HepG2 (cell line): ENCODE results near the gene VPS37D. TPM values are rescaled to one million over a fixed set of nuclear protein-coding genes. Genes with fewer than 3 reads are reported as not detected.

ENCODE experiments used
- CENPX ChIP-seq: sonication (generic); formaldehyde crosslinking; IDR thresholded peaks from 2 replicates; pipeline ENCODE4 v1.9.0; 2021; ENCODE audit warnings: mild to moderate bottlenecking, missing genetic modification reagents, moderate library complexity
- DNMT1 ChIP-seq: sonication (generic); formaldehyde crosslinking; IDR thresholded peaks from 2 replicates; pipeline ENCODE4 v1.5.1; 2020; ENCODE audit warnings: mild to moderate bottlenecking, missing genetic modification reagents
- GTF2F1 ChIP-seq: fragments of 150-350 bp; IDR thresholded peaks from 2 replicates; pipeline ENCODE4 v1.6.1; 2014; ENCODE audit warnings: low read length
- HOXA7 ChIP-seq: sonication (generic); formaldehyde crosslinking; IDR thresholded peaks from 2 replicates; pipeline ENCODE4 v1.8.1; 2022; ENCODE audit warnings: mild to moderate bottlenecking, missing genetic modification reagents, moderate library complexity
- MBD4 ChIP-seq: IDR thresholded peaks from 2 replicates; pipeline ENCODE4 v1.6.1; 2012; ENCODE audit warnings: low read length, inconsistent platforms, borderline replicate concordance
- MIER2 ChIP-seq: IDR thresholded peaks from 2 replicates; pipeline ENCODE4 v1.6.1; 2016; ENCODE audit warnings: missing biosample characterization, missing genetic modification reagents
- NFRKB ChIP-seq: fragments of 450-650 bp; IDR thresholded peaks from 2 replicates; pipeline ENCODE4 v1.6.1; 2017
- POLR2AphosphoS2 ChIP-seq: IDR thresholded peaks from 2 replicates; pipeline ENCODE4 v1.6.1; 2011; ENCODE audit warnings: low read depth, low read length, improper control_type of control experiment
- ZEB1 ChIP-seq: IDR thresholded peaks from 2 replicates; pipeline ENCODE4 v1.6.1; 2012; ENCODE audit warnings: mild to moderate bottlenecking, low read depth, inconsistent platforms; ENCODE audit not compliant: insufficient replicate concordance
- ZNF292 ChIP-seq: sonication (generic); formaldehyde crosslinking; IDR thresholded peaks from 2 replicates; pipeline ENCODE4 v1.8.1; 2022; ENCODE audit warnings: mild to moderate bottlenecking, low read depth, missing genetic modification reagents, borderline replicate concordance
- ZNF510 ChIP-seq: sonication (generic); formaldehyde crosslinking; IDR thresholded peaks from 2 replicates; pipeline ENCODE4 v1.4.0; 2020; ENCODE audit warnings: low read depth, mild to moderate bottlenecking, missing genetic modification reagents
- ZNF614 ChIP-seq: IDR thresholded peaks from 2 replicates; pipeline ENCODE4 v1.6.1; 2018; ENCODE audit warnings: missing biosample characterization, missing genetic modification reagents, inconsistent platforms, borderline replicate concordance
- ZNF7 ChIP-seq: IDR thresholded peaks from 2 replicates; pipeline ENCODE4 v1.6.1; 2016; ENCODE audit warnings: missing biosample characterization, missing genetic modification reagents
- ZNF781 ChIP-seq: sonication (generic); formaldehyde crosslinking; IDR thresholded peaks from 2 replicates; pipeline ENCODE4 v1.5.1; 2020; ENCODE audit warnings: borderline replicate concordance, mild to moderate bottlenecking, missing genetic modification reagents; ENCODE audit errors: not compliant biosample characterization
- ZNF841 ChIP-seq: sonication (generic); formaldehyde crosslinking; IDR thresholded peaks from 2 replicates; pipeline ENCODE4 v1.8.1; 2023; ENCODE audit warnings: missing genetic modification reagents, borderline replicate concordance
- ZSCAN12 ChIP-seq: sonication (generic); formaldehyde crosslinking; IDR thresholded peaks from 2 replicates; pipeline ENCODE4 v1.9.0; 2021; ENCODE audit warnings: mild to moderate bottlenecking, missing genetic modification reagents
- polyA plus RNA-seq, 8 experiments: library from polyadenylated mRNA; depleted of rRNA in 3 of 8; stranded (reverse) in 7 of 8; unstranded in 1 of 8; fragments of >200 nt; fragmentation: Illumina TruSeq in 4 of 8; extraction: Trizol in 4 of 8; gene quantifications; 2 replicates each; pipeline versions ENCODE4 v1.2.1 to v1.2.3, GENCODE V29; 2011 to 2016; ENCODE audit warnings: low read depth in 4 of 8, missing spikeins in 1 of 8, mixed read lengths in 1 of 8; ENCODE audit not compliant: insufficient read depth in 1 of 8
- total RNA-seq, 5 experiments: library from RNA; depleted of rRNA; stranded (reverse); fragments of >200 nt; fragmentation: Illumina TruSeq; extraction: Trizol; gene quantifications; 2 replicates each; pipeline ENCODE4 v1.2.3, GENCODE V29; 2016; ENCODE audit warnings: low read depth in 1 of 5
- TF ChIP-seq, protein P1 (sequence below): sonication (generic); IDR thresholded peaks from 2 replicates; pipeline ENCODE4 v1.6.1; 2016; ENCODE audit warnings: low read depth, borderline replicate concordance
- TF ChIP-seq, protein P2 (sequence below): sonication (generic); formaldehyde crosslinking; IDR thresholded peaks from 2 replicates; pipeline ENCODE4 v1.4.0; 2020; ENCODE audit warnings: missing genetic modification reagents
- TF ChIP-seq, protein P3 (sequence below): sonication (generic); formaldehyde crosslinking; IDR thresholded peaks from 2 replicates; pipeline ENCODE4 v1.8.1; 2023; ENCODE audit warnings: mild to moderate bottlenecking, missing genetic modification reagents
- TF ChIP-seq, protein P4 (sequence below): sonication (generic); formaldehyde crosslinking; IDR thresholded peaks from 2 replicates; pipeline ENCODE4 v1.4.0; 2020; ENCODE audit warnings: mild to moderate bottlenecking, missing genetic modification reagents
- TF ChIP-seq, protein P5 (sequence below): sonication (generic); formaldehyde crosslinking; IDR thresholded peaks from 2 replicates; pipeline ENCODE4 v1.4.0; 2020; ENCODE audit warnings: missing genetic modification reagents

VPS37D gene
- total and polyA plus RNA-seq, 2 of the 13 experiments (the other 11 are each of a cell fraction or from before 2014, with no cell fraction given): 3.8 to 6.3 TPM

DNA sequence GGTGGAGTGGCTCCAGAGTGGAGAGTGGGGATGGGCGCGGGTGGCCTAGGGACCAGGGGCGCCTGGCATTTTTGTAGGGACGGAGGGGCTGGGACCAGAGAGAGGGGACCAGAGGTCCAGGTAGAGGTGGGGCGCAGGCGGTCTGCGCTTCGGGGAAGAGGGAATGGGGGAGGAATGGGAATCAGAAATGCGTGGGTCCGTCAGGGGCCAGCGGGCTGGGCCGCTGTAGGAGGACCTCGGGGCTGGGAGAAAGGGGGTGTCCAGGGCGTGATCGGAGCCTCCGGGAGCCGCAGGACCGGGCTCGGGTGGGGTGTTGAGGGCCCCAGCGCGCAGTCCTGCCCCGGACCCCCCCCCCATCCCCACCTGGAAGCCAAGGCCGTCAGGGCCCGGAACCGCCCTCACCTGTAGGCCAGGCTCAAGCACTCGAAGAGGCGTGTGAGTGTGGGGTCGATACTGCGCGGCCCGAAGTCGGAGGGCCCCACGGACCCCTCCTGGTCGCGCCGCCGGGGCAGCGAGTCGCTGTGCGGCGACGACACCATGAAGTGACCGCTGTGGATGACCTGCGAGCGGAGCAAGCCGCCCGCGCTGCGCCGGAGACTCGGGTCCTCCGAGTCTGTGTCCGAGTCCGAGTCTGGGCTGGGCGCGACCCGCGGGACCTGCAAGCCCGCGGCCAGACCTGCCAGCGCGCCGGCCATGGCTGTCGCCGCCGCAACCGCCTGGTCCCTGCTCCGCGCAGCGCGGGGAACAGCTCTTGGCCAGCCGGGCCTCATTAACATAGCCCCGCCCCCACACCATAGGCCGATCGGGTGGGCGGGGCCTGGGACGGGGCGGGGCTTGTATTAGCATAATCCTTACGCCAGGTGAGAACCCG is 43.6 kb upstream of the VPS37D start, which contains the start of gene MLXIPL (continued):
- TF ChIP-seq, protein P1, sequence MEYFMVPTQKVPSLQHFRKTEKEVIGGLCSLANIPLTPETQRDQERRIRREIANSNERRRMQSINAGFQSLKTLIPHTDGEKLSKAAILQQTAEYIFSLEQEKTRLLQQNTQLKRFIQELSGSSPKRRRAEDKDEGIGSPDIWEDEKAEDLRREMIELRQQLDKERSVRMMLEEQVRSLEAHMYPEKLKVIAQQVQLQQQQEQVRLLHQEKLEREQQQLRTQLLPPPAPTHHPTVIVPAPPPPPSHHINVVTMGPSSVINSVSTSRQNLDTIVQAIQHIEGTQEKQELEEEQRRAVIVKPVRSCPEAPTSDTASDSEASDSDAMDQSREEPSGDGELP: no peak; the same call in 1 of the 2 replicates
- TF ChIP-seq, protein P2, sequence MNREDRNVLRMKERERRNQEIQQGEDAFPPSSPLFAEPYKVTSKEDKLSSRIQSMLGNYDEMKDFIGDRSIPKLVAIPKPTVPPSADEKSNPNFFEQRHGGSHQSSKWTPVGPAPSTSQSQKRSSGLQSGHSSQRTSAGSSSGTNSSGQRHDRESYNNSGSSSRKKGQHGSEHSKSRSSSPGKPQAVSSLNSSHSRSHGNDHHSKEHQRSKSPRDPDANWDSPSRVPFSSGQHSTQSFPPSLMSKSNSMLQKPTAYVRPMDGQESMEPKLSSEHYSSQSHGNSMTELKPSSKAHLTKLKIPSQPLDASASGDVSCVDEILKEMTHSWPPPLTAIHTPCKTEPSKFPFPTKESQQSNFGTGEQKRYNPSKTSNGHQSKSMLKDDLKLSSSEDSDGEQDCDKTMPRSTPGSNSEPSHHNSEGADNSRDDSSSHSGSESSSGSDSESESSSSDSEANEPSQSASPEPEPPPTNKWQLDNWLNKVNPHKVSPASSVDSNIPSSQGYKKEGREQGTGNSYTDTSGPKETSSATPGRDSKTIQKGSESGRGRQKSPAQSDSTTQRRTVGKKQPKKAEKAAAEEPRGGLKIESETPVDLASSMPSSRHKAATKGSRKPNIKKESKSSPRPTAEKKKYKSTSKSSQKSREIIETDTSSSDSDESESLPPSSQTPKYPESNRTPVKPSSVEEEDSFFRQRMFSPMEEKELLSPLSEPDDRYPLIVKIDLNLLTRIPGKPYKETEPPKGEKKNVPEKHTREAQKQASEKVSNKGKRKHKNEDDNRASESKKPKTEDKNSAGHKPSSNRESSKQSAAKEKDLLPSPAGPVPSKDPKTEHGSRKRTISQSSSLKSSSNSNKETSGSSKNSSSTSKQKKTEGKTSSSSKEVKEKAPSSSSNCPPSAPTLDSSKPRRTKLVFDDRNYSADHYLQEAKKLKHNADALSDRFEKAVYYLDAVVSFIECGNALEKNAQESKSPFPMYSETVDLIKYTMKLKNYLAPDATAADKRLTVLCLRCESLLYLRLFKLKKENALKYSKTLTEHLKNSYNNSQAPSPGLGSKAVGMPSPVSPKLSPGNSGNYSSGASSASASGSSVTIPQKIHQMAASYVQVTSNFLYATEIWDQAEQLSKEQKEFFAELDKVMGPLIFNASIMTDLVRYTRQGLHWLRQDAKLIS (CRISPR knock-in tag): 0 out of 2 replicates have a peak, but pooled peaks have one; percentile 79
- TF ChIP-seq MIER2 (CRISPR knock-in tag) (no peak), POLR2AphosphoS2 (no peak), ZNF781 (CRISPR knock-in tag) (no peak), ZNF292 (no peak), ZNF614 (CRISPR knock-in tag) (peak; percentile 52; the same call in 1 of the 2 replicates), ZNF7 (CRISPR knock-in tag) (no peak), MBD4 (no peak), DNMT1 (0 out of 2 replicates have a peak, but pooled peaks have one; percentile 17), NFRKB (no peak), ZNF510 (CRISPR knock-in tag) (no peak), CENPX (CRISPR knock-in tag) (no peak), ZSCAN12 (peak; percentile 69), ZEB1 (no peak), GTF2F1 (no peak), ZNF841 (CRISPR knock-in tag) (no peak), HOXA7 (no peak)
- TF ChIP-seq, protein P3, sequence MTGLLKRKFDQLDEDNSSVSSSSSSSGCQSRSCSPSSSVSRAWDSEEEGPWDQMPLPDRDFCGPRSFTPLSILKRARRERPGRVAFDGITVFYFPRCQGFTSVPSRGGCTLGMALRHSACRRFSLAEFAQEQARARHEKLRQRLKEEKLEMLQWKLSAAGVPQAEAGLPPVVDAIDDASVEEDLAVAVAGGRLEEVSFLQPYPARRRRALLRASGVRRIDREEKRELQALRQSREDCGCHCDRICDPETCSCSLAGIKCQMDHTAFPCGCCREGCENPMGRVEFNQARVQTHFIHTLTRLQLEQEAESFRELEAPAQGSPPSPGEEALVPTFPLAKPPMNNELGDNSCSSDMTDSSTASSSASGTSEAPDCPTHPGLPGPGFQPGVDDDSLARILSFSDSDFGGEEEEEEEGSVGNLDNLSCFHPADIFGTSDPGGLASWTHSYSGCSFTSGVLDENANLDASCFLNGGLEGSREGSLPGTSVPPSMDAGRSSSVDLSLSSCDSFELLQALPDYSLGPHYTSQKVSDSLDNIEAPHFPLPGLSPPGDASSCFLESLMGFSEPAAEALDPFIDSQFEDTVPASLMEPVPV (CRISPR knock-in tag): no peak; the same call in 1 of the 2 replicates
- TF ChIP-seq, protein P4, sequence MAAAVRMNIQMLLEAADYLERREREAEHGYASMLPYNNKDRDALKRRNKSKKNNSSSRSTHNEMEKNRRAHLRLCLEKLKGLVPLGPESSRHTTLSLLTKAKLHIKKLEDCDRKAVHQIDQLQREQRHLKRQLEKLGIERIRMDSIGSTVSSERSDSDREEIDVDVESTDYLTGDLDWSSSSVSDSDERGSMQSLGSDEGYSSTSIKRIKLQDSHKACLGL (CRISPR knock-in tag): peak; percentile 21; the same call in 1 of the 2 replicates
- TF ChIP-seq, protein P5, sequence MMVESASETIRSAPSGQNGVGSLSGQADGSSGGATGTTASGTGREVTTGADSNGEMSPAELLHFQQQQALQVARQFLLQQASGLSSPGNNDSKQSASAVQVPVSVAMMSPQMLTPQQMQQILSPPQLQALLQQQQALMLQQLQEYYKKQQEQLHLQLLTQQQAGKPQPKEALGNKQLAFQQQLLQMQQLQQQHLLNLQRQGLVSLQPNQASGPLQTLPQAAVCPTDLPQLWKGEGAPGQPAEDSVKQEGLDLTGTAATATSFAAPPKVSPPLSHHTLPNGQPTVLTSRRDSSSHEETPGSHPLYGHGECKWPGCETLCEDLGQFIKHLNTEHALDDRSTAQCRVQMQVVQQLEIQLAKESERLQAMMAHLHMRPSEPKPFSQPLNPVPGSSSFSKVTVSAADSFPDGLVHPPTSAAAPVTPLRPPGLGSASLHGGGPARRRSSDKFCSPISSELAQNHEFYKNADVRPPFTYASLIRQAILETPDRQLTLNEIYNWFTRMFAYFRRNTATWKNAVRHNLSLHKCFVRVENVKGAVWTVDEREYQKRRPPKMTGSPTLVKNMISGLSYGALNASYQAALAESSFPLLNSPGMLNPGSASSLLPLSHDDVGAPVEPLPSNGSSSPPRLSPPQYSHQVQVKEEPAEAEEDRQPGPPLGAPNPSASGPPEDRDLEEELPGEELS: no peak; the same call in 1 of the 2 replicates
